Ureter (tissue), 1 donor: ENCODE results near the gene KIF16B. TPM values are rescaled to one million over a fixed set of nuclear protein-coding genes. Genes with fewer than 3 reads are reported as not detected.

ENCODE experiments used
- DNase-seq: peaks from one replicate; pipeline ENCODE4 v3.0.0-alpha.2; 2020; ENCODE audit warnings: low spot score
- total RNA-seq: library from RNA; stranded (reverse); gene quantifications from one replicate; pipeline ENCODE4 v1.2.4, GENCODE V29; 2023
- donor health status: DM: yes; HTN: yes; CAD: no.

KIF16B gene
- total RNA-seq, 1 donor from 2014 or later, result 30.4 TPM

DNA sequence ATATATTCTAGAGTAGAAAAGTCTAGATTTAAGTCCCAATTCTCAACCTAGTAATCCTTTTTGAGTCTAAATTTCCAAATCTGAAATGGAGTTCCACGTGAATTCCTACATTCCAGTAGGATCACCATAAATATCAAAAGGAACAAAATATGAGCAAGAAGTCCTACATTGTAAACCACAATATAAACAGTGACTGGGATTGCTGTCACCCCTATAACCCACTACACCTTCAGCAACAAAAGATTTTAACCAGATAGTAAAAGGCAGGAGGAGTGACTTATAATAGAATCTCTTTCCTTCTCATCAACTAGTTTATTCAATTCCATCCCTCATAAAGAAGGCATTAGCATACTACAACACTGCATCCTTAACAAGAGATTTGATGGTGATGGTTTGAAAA lies 210.6 kb downstream of the KIF16B start:
- DNase-seq, result no peak

DNA sequence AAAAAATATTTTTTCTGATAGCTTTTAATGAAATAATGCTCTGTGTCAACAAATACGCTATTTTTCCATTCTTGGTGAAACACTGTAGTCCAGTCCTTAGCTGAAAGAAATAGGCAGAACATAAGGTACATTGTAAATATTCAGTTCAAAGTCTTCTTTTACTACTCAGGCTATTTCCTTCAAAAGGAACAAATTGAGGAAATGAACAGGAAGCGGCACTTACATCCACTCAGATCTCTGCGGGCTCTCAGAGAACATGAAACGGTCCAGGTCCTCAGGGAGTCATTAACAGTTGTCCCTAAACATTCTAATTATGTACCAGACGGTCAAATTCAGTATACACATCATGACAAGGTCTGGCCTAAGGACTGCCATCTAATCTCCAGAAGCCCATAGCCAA lies 212.6 kb downstream of the KIF16B start:
- no peak for DNase-seq

DNA sequence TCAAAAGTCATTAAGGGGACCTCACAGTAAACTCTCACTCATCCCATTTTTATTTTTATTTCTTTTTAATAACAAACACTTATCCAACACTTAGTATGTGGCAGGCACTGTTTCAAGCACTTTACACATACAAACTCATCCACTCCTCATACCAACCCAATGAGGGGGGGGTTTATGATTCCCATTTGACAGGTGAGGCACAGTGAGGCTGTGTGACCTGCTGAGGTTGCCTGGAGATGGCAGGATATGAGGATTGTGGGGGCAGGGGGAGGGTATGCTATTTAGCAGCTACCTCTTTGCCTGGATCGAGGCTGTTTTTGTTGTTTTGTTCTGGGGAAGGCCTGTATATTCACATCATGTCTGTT lies 219.8 kb downstream of the KIF16B start:
- DNase-seq, result no peak

DNA sequence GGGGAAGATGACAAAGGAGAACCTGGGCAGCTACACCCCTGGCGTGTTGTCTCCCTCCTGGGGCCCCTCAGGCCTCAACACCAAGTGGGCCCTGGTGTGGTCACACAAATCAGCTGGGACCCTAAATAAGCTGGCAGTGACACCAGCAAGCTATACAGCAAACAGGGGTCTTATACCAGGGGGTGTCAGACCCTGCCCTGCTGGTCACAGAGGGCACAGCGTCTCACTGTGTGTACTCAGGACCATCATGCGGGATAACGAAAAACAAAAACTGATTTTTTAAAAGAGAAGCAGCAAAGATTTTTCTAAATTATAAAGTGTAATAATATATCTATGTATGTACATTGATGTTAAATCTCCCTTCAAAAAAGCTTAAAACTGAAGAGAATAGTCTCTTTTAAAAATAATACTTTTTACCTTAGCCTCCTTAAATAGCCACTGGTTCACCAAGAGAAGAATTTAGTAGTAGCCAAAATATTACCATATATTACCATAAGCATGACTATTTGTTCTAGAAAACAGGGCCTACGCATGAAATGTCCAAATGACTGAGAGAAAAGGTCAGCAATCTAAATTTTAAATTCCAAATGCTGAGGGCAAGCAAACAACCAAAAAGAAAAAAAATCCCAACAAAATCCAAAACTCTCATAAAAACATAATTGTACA lies 220.4 kb downstream of the KIF16B start:
- DNase-seq, result no peak

DNA sequence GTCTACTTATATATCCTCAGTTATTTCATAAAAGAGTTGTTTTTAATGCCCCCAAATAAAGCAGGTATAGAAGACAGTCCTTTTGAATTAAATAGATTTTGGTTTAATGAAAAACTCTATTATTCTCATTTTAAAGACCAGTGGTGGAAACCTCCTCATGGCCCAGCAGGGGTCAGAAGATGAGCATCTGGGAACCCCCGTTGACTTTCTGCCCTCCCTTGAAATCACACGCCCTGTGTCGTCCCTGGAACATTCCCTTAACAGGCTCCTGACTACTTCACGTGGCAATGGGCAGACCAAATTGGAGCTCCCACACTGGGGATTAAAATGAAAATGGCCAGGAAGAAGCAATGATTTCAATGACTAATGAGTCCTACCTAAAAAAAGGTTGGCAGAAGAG lies 220.9 kb downstream of the KIF16B start:
- DNase-seq, result no peak

DNA sequence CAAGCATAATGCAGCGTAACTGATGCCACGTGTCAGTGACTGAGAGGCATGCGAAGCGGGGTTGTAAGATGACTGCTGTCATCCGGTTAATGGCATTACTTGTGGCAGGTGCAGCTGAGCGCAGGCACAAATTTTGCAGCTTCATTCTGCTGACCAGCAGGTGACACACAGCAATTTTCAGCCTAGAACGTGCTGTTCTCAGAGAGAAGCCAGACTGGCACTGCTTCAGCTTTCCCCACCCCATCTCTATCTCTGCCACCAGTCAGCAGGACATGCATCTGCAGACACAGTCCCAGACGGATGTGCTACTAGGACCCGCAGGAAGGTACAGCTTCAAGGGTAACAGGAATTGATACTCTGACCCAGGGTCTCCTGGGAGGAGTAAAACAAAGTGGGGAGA lies 221.8 kb downstream of the KIF16B start:
- DNase-seq, result no peak

DNA sequence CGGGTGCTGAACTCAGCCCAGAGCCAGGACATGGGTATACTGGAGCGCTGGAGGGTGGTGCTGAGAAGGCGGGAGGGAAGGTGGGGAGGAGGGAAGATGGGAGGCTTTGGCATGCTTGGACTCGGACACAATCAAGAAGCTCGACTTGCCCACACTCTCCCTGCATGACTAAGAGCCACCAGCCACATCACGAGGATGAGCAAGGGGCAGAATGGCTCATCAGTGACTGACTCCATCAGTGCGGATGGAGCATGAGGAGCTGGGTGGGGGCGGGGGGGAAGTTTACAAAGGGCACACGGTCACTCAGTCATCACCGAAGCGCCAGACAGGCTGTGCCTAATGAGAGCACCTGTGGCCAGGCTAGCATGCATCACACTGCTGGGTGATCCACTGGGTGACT lies 222.8 kb downstream of the KIF16B start:
- DNase-seq, result no peak

DNA sequence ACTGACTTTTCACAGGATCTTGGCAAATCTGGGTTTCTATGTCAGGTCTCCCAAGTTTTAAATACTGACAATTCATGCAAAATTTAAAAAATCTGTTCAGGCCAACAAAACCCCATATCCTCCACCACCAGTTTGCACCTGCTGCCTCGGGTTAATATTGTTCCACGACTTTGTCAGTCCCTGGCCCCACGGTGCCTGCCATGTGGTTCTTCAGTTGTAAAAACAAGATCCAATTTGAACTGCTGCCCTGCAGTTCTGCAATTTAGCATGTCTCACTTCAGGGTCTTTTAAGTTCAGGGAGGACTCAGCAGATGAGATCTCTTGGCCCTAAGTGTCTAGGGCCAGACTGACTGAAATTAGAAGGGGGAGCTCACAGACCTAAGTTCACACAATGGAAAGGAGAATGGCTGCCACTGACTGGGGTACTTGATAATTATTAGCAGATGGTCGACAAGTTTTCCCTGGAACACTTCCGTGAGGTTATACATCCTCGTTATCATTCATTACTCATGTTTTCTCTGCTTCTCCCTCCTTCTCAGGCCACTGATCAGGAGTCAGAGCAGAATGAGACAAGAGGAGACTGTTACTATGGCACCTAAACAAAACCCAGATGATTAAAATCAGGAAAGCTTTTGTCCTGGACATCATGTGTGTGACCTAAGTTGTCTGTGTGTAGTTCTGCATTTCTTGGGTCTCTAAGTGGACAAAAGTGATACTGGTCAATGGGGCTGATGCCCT lies 223.6 kb downstream of the KIF16B start:
- no peak for DNase-seq

DNA sequence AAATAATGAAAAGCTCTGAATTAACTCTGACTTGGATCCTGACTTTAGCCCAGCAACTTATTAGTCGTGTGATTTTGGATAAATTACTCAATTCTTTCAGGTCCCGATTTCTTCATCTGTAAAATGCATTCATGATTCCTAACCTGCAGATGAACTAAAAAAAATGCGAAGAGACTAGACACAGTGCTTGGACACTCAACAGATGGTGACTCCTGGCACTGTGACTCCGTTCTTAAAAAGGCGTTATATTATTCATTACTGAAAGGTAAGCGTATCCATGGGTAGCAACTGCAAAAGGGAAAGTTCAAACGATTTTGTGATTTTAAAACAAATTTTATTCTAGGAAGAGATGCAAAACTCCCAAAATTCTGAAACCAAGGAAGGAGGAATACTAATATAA lies 226.3 kb downstream of the KIF16B start:
- no peak for DNase-seq

DNA sequence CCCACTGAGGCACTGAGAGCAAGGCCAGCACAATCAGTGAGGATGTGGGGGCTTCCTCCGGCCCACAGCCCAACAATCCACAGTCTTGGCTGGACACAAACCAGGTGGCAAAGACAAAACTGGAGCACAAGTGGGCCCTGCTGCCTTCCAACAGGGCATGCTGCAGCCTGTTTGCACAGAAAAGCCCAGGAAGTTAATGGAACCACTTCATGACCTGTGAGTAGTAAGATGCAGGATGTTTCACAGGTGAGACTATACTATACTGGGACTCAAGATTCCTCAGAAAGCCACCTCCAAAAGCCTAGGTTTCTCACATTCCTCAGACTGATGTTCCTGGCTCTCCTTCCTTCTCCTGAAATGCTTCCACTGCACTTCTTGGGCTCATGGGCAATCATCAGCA lies 235.5 kb downstream of the KIF16B start:
- DNase-seq, result no peak

DNA sequence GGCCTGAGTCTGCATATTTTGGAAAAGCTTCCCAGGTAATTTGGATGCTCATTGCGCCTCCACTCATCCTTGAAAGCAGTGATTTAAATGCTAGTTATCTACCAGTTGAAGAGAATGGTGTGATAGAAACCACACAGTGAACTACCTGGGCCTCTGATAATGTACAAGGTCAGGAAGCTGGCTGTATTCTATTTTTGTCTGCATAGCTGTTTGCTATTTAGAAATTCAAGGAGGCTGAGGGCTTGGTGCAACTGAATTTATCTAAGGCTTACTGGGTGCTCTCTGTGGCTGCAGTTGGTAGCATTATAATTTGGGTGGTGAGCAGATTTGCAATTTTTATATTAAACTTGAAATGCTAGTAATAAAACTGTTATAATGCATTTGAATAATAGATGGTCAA lies 245.6 kb downstream of the KIF16B start:
- DNase-seq, result no peak

DNA sequence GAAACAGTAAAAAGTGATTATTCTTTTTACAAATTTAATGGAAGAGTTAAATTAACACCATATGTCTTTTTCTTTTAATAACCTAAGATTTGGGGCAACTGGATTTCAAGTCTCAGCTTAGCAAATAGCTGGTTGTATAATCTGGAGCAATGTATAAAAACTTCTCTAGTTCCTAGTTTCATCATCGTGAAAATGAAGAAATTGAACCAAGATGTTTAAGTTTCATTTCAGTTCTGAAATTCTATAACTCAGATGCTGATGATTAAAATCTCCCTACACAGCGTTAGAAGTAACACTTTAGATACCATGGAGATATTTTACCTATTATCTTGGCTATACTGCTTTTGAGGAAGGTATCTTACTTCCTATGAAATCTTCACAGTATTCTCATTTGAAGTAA lies 252.0 kb downstream of the KIF16B start:
- no peak for DNase-seq

DNA sequence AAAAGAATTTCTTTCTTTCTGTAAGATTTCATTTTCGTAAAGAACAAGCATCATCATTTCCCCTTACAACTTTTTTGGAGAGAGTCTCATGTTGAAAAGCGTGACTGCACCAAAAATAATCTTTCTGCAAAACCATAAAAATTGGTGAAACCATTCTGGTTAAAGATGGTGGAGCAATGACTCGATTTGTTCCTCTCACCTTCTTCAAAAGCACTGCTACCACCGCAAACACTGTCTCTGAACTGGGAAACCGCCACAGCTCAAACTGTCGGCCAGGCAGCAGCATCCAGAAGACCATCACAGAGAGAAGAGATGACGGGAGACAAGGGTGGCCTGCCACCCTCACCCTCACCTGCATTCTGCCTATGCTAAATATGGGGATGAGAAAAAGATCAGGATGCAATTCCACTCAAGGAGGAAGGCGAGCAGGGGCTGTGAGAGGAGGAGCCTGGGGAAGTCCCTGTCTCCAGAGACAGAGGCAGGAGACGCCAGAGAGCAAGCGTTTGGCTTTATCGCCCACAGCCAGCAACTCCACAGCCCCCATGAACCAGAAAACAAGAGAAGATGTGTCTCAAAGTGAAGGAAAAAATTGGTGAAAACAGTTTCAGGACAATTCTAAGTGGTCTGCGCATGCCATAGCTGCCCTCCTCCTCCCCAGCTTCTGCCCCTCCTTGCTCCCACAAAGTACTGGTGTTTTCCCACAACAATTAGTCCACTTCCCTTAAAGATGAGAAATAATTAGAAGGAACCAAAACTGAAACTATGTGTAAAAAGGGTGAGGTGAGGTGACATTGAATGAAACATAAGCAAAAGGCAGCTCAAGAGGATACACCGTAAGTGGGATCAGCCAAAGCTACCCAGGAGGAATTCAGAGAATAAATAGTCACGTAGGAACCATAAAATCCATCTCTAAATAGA lies 255.5 kb downstream of the KIF16B start:
- no peak for DNase-seq

DNA sequence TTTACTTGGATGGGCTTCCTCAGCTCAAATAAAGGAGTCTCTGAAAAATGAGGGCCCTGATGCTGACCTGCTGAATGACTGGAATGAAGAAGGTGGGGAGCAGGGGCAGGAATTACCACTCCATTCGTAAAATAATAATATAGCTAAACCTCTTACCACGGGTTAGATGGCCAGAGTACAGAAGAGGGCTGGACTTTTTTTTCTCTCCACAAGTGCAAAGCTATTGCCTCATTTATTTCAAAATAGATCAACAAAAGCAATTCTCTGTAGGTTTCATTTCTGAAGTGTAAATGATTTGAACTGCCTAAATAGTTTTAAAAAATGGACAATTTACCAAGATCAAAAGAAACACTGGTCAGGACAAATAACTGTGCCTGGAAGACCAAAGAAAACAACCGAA lies 256.7 kb downstream of the KIF16B start:
- DNase-seq, result no peak

DNA sequence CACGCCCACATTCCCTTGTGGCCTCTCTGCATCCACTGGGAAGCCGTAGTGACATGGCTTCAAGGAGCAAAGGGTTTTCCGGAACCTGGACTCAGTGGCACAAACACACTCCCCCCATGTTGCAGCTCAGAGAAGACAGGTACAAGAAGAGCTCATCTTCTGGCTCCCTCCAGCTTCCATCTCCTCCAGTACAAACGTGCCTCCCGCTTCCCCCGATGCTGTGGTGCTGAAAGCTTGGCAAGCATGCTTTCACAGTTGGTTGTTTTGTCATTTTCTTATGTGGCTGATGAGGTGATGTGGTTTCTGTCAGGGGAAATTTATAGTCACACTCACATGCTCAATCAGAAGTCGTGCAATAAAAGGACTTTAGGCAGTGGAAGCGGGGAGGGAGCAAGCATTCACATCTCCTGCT lies 258.5 kb downstream of the KIF16B start:
- DNase-seq, result no peak

DNA sequence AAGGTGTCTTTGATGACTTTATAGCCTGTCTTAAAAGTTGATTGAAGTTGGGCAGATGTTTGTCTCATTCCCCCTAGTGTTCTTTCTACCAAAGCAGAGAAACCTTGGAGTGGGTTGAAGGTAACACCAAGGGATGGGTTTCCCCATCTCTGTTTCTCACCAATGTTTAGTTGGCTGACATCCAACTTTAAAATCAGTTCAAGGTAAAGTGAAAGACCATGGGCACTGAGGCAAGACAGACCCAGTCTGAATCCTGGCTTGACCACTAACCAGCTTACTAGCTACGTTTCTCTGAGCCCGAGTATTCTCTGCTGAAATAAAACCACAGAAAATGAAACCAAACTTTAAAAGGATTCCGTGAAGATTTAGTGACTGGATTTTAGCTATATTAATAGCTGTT lies 258.9 kb downstream of the KIF16B start:
- DNase-seq, result no peak

DNA sequence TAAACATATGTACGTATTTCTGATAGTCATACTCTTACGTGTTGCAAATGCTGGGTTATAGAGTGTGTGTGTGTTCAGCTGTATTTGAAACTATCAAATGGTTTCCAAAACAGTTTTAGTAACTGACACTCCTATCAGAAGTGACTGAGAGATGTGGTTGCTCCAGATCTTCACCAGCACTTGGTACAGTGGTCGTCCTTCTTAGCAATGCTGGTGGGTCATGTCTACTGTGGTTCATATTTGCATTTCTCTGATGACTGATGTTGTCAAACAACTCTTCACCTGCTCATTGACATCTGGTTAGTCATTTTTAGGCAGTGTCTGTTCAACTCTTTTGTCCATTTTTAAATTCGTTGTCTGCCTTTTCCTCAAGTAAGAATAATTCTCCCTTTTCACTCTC lies 259.3 kb downstream of the KIF16B start:
- DNase-seq, result no peak

DNA sequence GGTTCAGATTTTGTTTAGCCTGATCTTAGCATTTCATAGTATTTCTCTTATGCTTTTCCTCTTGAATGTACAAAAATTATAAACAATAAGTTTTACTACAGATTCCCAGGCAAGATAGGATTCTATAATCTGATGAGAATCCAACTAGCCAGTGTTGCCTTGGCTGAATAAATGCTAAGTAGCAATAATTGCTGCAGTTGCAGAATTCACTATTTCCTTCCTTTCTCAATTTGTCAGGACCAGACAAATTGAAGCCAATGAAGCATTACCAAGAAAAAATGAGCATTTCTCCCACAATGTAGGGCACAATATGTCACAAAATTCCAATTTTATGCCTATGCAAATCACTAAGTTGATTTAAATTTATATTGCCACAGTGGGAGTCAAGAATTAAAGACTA lies 260.2 kb downstream of the KIF16B start:
- no peak for DNase-seq

DNA sequence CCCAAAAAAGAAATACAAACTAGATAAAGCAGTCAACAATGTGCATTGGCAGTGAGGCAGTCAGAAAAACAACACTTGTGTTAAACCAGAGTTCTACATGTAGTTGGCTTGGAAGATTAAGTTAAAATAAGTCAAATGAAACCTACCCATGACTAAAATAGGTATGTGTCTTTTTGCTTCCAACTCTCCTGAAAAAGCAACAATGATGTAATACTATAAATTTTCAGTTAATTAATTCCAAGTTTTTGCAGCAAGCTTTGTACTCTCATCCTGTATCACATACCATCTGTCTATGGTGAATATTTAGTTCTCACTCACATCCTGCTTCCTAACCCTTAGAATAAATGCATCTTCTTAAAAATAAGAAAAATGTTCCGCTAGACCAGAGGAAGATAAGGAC lies 261.5 kb downstream of the KIF16B start:
- DNase-seq, result no peak

DNA sequence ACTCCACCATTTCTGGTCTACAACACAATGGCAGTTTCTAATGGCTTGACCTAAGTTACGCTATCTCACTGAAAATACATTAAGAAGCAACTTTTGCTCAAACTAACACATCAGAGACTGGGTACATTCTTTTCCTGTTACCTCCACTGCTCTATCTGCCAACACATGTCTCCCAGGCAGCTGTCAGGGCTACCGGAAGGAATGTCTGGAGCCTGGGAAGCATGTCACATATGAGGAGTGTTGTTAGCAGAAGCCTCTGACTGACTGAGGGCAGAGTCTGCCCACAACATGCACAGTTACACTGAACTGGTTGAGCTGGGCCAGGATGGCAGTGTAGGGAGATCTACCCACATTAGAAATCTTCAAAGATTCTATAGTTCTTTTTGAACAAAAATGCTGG lies 264.5 kb downstream of the KIF16B start:
- DNase-seq, result no peak

DNA sequence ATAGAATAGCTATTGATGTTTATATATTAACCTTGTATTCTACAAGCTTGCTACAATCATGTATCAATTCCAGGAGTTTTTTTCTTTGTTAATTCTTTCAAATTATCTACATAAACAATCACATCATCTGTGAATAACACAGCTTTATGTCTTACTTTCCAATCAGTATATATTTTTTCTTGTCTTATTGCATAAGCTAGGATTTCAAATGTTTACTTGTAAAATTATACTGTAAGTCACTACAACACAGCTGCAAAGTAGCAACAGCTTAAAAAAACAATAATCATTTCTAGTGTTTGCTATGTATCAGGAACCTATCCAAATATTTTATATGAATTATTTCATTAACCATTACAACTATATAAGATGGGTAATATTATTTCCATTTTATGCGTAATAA lies 270.4 kb downstream of the KIF16B start:
- DNase-seq, result no peak

DNA sequence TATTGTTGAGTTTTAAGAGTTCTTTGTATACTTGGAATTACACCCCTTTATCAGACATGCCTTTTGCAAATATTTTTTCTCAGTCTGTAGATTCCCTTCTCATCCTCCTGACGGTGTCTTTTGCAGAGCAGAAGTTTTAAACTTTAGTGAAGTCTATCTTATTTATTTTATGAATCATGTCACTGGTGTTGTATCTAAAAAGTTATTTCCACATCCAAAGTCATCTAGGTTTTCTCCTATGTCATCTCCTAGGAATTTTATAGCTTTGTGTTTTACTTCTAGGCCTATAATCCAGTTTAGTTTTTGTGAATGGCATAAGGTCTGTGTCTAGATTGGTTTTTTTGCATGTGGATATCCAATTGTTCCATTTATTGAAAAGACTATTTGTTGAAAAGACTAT lies 271.3 kb downstream of the KIF16B start:
- DNase-seq, result no peak

DNA sequence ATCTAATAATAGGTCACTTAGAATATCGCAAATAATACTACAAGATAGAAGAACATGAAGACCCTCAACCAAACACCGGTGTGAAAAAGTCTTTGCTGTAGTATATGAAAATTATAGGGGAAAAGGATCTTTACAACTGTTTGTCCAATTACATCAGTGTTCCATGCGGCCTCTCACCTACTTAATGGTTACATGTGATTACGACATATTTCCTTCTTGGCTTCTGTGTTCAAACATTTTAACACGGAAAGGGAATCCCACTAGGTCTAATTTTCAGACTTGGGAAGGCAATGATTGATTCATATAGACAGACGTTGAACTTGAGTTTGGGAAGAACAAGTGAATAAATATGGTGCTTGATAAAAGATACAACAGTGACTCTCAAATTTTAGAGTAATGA lies 273.4 kb downstream of the KIF16B start:
- DNase-seq, result no peak
